HG03108 (cell line): ENCODE measurements around the gene PPM1H.
"Not testable (repeated sequence)": the region's sequence is repeated elsewhere in the genome, so short reads cannot be mapped to it uniquely, and the experiment has no call there.

Experiments
- ATAC-seq: cut with Tn5 transposase; IDR thresholded peaks from one replicate; pipeline ENCODE4 v1.9.1; 2021; ENCODE audit warnings: moderate library complexity; ENCODE audit not compliant: unreplicated experiment

PPM1H gene

GRCh38 chr12:62911286-62911685 lies 23.7 kb downstream of the PPM1H start:
- no peak for ATAC-seq

- no peak for ATAC-seq
These were observed 24.3 kb downstream of the PPM1H start for GRCh38 chr12:62910549-62911169.

- ATAC-seq: no peak
These were observed 25.6 kb downstream of the PPM1H start for GRCh38 chr12:62909340-62909739.

GRCh38 chr12:62908674-62909073 lies 26.3 kb downstream of the PPM1H start:
- no peak for ATAC-seq

- ATAC-seq: no peak
These were observed 27.4 kb downstream of the PPM1H start for GRCh38 chr12:62907561-62907960.

GRCh38 chr12:62907078-62907477 lies 27.9 kb downstream of the PPM1H start:
- ATAC-seq: no peak

- ATAC-seq: no peak
These were observed 31.8 kb downstream of the PPM1H start for GRCh38 chr12:62903151-62903550.

GRCh38 chr12:62900686-62901272 lies 34.2 kb downstream of the PPM1H start:
- no peak for ATAC-seq

GRCh38 chr12:62899568-62900390 lies 35.2 kb downstream of the PPM1H start:
- ATAC-seq: no peak

- ATAC-seq: no peak
These were observed 36.4 kb downstream of the PPM1H start for GRCh38 chr12:62898526-62898925.

GRCh38 chr12:62895351-62895877 lies 39.5 kb downstream of the PPM1H start:
- no peak for ATAC-seq

- ATAC-seq: no peak
These were observed 41.7 kb downstream of the PPM1H start for GRCh38 chr12:62893276-62893675.

GRCh38 chr12:62891805-62892549 lies 43.0 kb downstream of the PPM1H start:
- ATAC-seq: no peak

GRCh38 chr12:62888454-62889110 lies 46.4 kb downstream of the PPM1H start:
- ATAC-seq: no peak

- ATAC-seq: no peak
These were observed 48.2 kb downstream of the PPM1H start for GRCh38 chr12:62886796-62887195.

GRCh38 chr12:62885242-62885641 lies 49.7 kb downstream of the PPM1H start:
- no peak for ATAC-seq

- ATAC-seq: not testable (repeated sequence)
These were observed 50.1 kb downstream of the PPM1H start for GRCh38 chr12:62884832-62885231.

GRCh38 chr12:62882696-62883095 lies 52.3 kb downstream of the PPM1H start:
- no peak for ATAC-seq

GRCh38 chr12:62882140-62882539 lies 52.8 kb downstream of the PPM1H start:
- ATAC-seq: no peak

- no peak for ATAC-seq
These were observed 55.3 kb downstream of the PPM1H start for GRCh38 chr12:62879691-62880090.

- ATAC-seq: not testable (repeated sequence)
These were observed 55.7 kb downstream of the PPM1H start for GRCh38 chr12:62879228-62879627.
